ENCODE measurements around the gene SSBP3.

GRCh38 chr1:54180701-54181360 lies 225.4 kb downstream of the SSBP3 start:
- TF ChIP-seq CTCF (IDR thresholded peaks at IDR 0.05) (no peak), POLR2A (IDR thresholded peaks at IDR 0.05) (no peak)

Measured in body of pancreas (tissue), 4 donors.